GM12878 (cell line): ENCODE results near the gene ADRA2B. TPM values are rescaled to one million over a fixed set of nuclear protein-coding genes. Genes with fewer than 3 reads are reported as not detected.

Experiments used
- ATF2 ChIP-seq: IDR thresholded peaks from 2 replicates; pipeline ENCODE4 v1.6.1; 2012; ENCODE audit warnings: low read length, inconsistent platforms
- BHLHE40 ChIP-seq, 2 experiments: fragments of 450-650 bp in 1 of 2; IDR thresholded peaks; 2 replicates each; pipeline ENCODE4 v1.6.1; 2011 to 2017; ENCODE audit warnings: low read depth in 2 of 2, borderline replicate concordance in 1 of 2, improper control_type of control experiment in 1 of 2, low read length in 1 of 2, mild to moderate bottlenecking in 1 of 2
- CBX5 ChIP-seq: sonication (generic); IDR thresholded peaks from 2 replicates; pipeline ENCODE4 v1.6.1; 2016; ENCODE audit warnings: low read depth, moderate library complexity, mild to moderate bottlenecking, inconsistent platforms
- CEBPZ ChIP-seq: fragments of 150-350 bp; IDR thresholded peaks from 2 replicates; pipeline ENCODE4 v1.6.1; 2016; ENCODE audit warnings: low read depth, low read length
- CREM ChIP-seq: IDR thresholded peaks from 2 replicates; pipeline ENCODE4 v1.6.1; 2014; ENCODE audit warnings: antibody characterized with exemption, low read depth
- EGR1 ChIP-seq, 2 experiments: IDR thresholded peaks; 1 replicate in 1 of 2; 2 replicates in 1 of 2; pipeline ENCODE4 v1.6.1; 2011 to 2012; ENCODE audit warnings: low read depth in 2 of 2, low read length in 2 of 2, borderline replicate concordance in 1 of 2, mild to moderate bottlenecking in 1 of 2, moderate library complexity in 1 of 2
- ETV6 ChIP-seq, 2 experiments: fragments of 450-650 bp in 1 of 2; IDR thresholded peaks in 1 of 2; conservative IDR thresholded peaks in 1 of 2; 2 replicates each; pipeline ENCODE4 v1.6.1; 2014; ENCODE audit warnings: antibody characterized with exemption in 1 of 2, borderline replicate concordance in 1 of 2, low read depth in 1 of 2, mild to moderate bottlenecking in 1 of 2, moderate library complexity in 1 of 2
- GATAD2B ChIP-seq: fragments of 450-650 bp; conservative IDR thresholded peaks from 2 replicates; pipeline ENCODE4 v1.6.1; 2017; ENCODE audit warnings: low read depth, mild to moderate bottlenecking, moderate library complexity
- HDAC2 ChIP-seq: fragments of 200-600 bp; sonication (generic); IDR thresholded peaks from 2 replicates; pipeline ENCODE4 v1.6.1; 2017
- IKZF2 ChIP-seq, 2 experiments: fragments of 450-650 bp; IDR thresholded peaks; 2 replicates each; pipeline ENCODE4 v1.6.1; 2017; ENCODE audit warnings: mild to moderate bottlenecking in 2 of 2, moderate library complexity in 2 of 2
- JUND ChIP-seq: IDR thresholded peaks from 2 replicates; pipeline ENCODE4 v1.6.1; 2012; ENCODE audit warnings: low read depth, mild to moderate bottlenecking, low read length, improper control_type of control experiment, moderate library complexity
- MTA3 ChIP-seq: IDR thresholded peaks from 2 replicates; pipeline ENCODE4 v1.6.1; 2012; ENCODE audit warnings: low read length, inconsistent platforms, borderline replicate concordance
- NR2F1 ChIP-seq: fragments of 450-650 bp; conservative IDR thresholded peaks from 2 replicates; pipeline ENCODE4 v1.6.1; 2017; ENCODE audit warnings: mild to moderate bottlenecking
- PBX3 ChIP-seq: IDR thresholded peaks from 2 replicates; pipeline ENCODE4 v1.6.1; 2011; ENCODE audit warnings: mild to moderate bottlenecking, low read depth, low read length, moderate library complexity; ENCODE audit not compliant: insufficient replicate concordance
- RBBP5 ChIP-seq: fragments of 200-600 bp; sonication (generic); conservative IDR thresholded peaks from 2 replicates; pipeline ENCODE4 v1.6.1; 2016
- RCOR1 ChIP-seq: conservative IDR thresholded peaks from 2 replicates; pipeline ENCODE4 v1.6.1; 2012; ENCODE audit warnings: low read depth, low read length, improper control_type of control experiment
- RELA ChIP-seq: fragments of 450-650 bp; IDR thresholded peaks from 2 replicates; pipeline ENCODE4 v1.8.0; 2014; ENCODE audit warnings: borderline replicate concordance; ENCODE audit not compliant: partially characterized antibody
- SMAD5 ChIP-seq: IDR thresholded peaks from 2 replicates; pipeline ENCODE4 v1.6.1; 2016; ENCODE audit warnings: antibody characterized with exemption, low read depth
- SP1 ChIP-seq: IDR thresholded peaks from one replicate; pipeline ENCODE4 v1.6.1; 2011; ENCODE audit warnings: low read depth, low read length
- SUZ12 ChIP-seq: fragments of 200-600 bp; sonication (generic); IDR thresholded peaks from one replicate; pipeline ENCODE4 v1.6.1; 2018; ENCODE audit warnings: antibody characterized with exemption, mild to moderate bottlenecking; ENCODE audit not compliant: unreplicated experiment
- TCF12 ChIP-seq: IDR thresholded peaks from 2 replicates; pipeline ENCODE4 v1.6.1; 2011; ENCODE audit warnings: low read depth, mild to moderate bottlenecking, low read length
- ZBTB33 ChIP-seq: fragments of 450-650 bp; IDR thresholded peaks from 2 replicates; pipeline ENCODE4 v1.6.1; 2017; ENCODE audit warnings: mild to moderate bottlenecking
- ZNF217 ChIP-seq: fragments of 450-650 bp; IDR thresholded peaks from 2 replicates; pipeline ENCODE4 v1.6.1; 2017; ENCODE audit warnings: antibody characterized with exemption, mild to moderate bottlenecking
- polyA plus RNA-seq, 11 experiments: library from polyadenylated mRNA; depleted of rRNA in 4 of 11; unstranded in 6 of 11; stranded (reverse) in 5 of 11; fragments of >200 nt; fragmentation: Nextera tagmentation in 4 of 11; fragmentation: Illumina TruSeq in 1 of 11; extraction: Ambion mirVana in 4 of 11; extraction: Trizol in 1 of 11; gene quantifications; 1 replicate in 1 of 11; 2 replicates in 10 of 11; pipeline versions ENCODE4 v1.2.1 to v1.2.3, GENCODE V29; 2011 to 2016; ENCODE audit warnings: inconsistent platforms in 2 of 11, missing spikeins in 2 of 11, low read depth in 1 of 11
- total RNA-seq, 4 experiments: library from RNA; depleted of rRNA in 3 of 4; stranded (reverse); fragments of >200 nt in 3 of 4; fragmentation: Illumina TruSeq in 1 of 4; extraction: Trizol in 1 of 4; gene quantifications; 2 replicates each; pipeline versions ENCODE4 v1.2.1 to v1.2.3, GENCODE V29; 2013 to 2021

Gene ADRA2B
- total and polyA plus RNA-seq, 10 of the 15 experiments (the other 5 are each of a cell fraction or from before 2014, with no cell fraction given): 0.01 to 0.10 (median 0.04) TPM; not detected in 6

- no peak for TF ChIP-seq CEBPZ
- no peak for TF ChIP-seq MTA3
- peak; percentile 76 to 87; a peak in 3 of 4 replicates for TF ChIP-seq IKZF2 (IDR thresholded peaks at IDR 0.05)
- TF ChIP-seq SUZ12: no peak
- TF ChIP-seq JUND: peak; percentile 78
- no peak for TF ChIP-seq ATF2
- no peak for TF ChIP-seq ZBTB33
- TF ChIP-seq GATAD2B: peak; percentile 80; the same call in 1 of the 2 replicates
- no peak for TF ChIP-seq RCOR1
- peak; percentile 83 to 95; a peak in 3 of 4 replicates for TF ChIP-seq BHLHE40 (IDR thresholded peaks at IDR 0.05; ENCODE audit: borderline replicate concordance in 1 of 2, low read depth in 2 of 2, low read length in 1 of 2)
- no peak for TF ChIP-seq SMAD5
- peak; percentile 39 for TF ChIP-seq RELA
- no peak for TF ChIP-seq ZNF217
- TF ChIP-seq ETV6 (conservative IDR thresholded peaks at IDR 0.05 in 1 of 2, IDR thresholded peaks at IDR 0.05 in 1 of 2; ENCODE audit: borderline replicate concordance in 1 of 2, low read depth in 1 of 2): no peak
- peak; percentile 97 for TF ChIP-seq CREM
- TF ChIP-seq RBBP5: no peak
- TF ChIP-seq PBX3: peak; percentile 85
- TF ChIP-seq CBX5: no peak
- peak in 1 of 2 experiments; percentile 53; a peak in 2 of 3 replicates for TF ChIP-seq EGR1 (IDR thresholded peaks at IDR 0.05; ENCODE audit: borderline replicate concordance in 1 of 2, low read depth in 2 of 2, low read length in 2 of 2)
- no peak for TF ChIP-seq HDAC2
- TF ChIP-seq NR2F1: 0 out of 2 replicates have a peak, but pooled peaks have one; percentile 53
- no peak for TF ChIP-seq SP1
- TF ChIP-seq TCF12: no peak; the same call in 1 of the 2 replicates
These were observed 32.2 kb upstream of the ADRA2B start (continued) for GRCh38 chr2:96148410-96149217.
